ENCODE measurements around the gene SLC12A5.

Gene SLC12A5

GRCh38 chr20:46027245-46027853 is 1.7 kb upstream of the SLC12A5 start:
- DNase-seq (ENCODE audit: low read depth, low spot score): no peak

- DNase-seq (ENCODE audit: low read depth, low spot score): no peak
These were observed 905 bp upstream of the SLC12A5 start for GRCh38 chr20:46028110-46028509.

- DNase-seq (ENCODE audit: low read depth, low spot score): no peak
These were observed 1.4 kb downstream of the SLC12A5 start for GRCh38 chr20:46030284-46031013.

GRCh38 chr20:46031014-46031569 is 2.1 kb downstream of the SLC12A5 start:
- no peak for DNase-seq (ENCODE audit: low read depth, low spot score)

- no peak for DNase-seq (ENCODE audit: low read depth, low spot score)
These were observed 2.8 kb downstream of the SLC12A5 start for GRCh38 chr20:46031701-46032254.

GRCh38 chr20:46034039-46034438 is 5.0 kb downstream of the SLC12A5 start:
- DNase-seq (ENCODE audit: low read depth, low spot score): no peak

GRCh38 chr20:46035253-46035652 is 6.2 kb downstream of the SLC12A5 start:
- no peak for DNase-seq (ENCODE audit: low read depth, low spot score)

GRCh38 chr20:46035713-46036112 is 6.7 kb downstream of the SLC12A5 start:
- DNase-seq (ENCODE audit: low read depth, low spot score): no peak

GRCh38 chr20:46036370-46036769 is 7.4 kb downstream of the SLC12A5 start:
- no peak for DNase-seq (ENCODE audit: low read depth, low spot score)

- DNase-seq (ENCODE audit: low read depth, low spot score): no peak
These were observed 8.0 kb downstream of the SLC12A5 start for GRCh38 chr20:46037036-46037435.

- no peak for DNase-seq (ENCODE audit: low read depth, low spot score)
These were observed 12.0 kb downstream of the SLC12A5 start for GRCh38 chr20:46040902-46041535.

GRCh38 chr20:46043556-46043955 is 14.5 kb downstream of the SLC12A5 start:
- no peak for DNase-seq (ENCODE audit: low read depth, low spot score)

GRCh38 chr20:46044896-46045295 is 15.9 kb downstream of the SLC12A5 start:
- no peak for DNase-seq (ENCODE audit: low read depth, low spot score)

GRCh38 chr20:46046588-46047310 is 17.7 kb downstream of the SLC12A5 start:
- DNase-seq (ENCODE audit: low read depth, low spot score): no peak

GRCh38 chr20:46047821-46048220 is 18.8 kb downstream of the SLC12A5 start:
- DNase-seq (ENCODE audit: low read depth, low spot score): no peak

- DNase-seq (ENCODE audit: low read depth, low spot score): no peak
These were observed 20.2 kb downstream of the SLC12A5 start for GRCh38 chr20:46049190-46049589.

- no peak for DNase-seq (ENCODE audit: low read depth, low spot score)
These were observed 20.8 kb downstream of the SLC12A5 start for GRCh38 chr20:46049815-46050214.

- DNase-seq (ENCODE audit: low read depth, low spot score): no peak
These were observed 21.4 kb downstream of the SLC12A5 start for GRCh38 chr20:46050444-46050843.

- no peak for DNase-seq (ENCODE audit: low read depth, low spot score)
These were observed 21.9 kb downstream of the SLC12A5 start for GRCh38 chr20:46050885-46051284.

- DNase-seq (ENCODE audit: low read depth, low spot score): no peak
These were observed 22.7 kb downstream of the SLC12A5 start for GRCh38 chr20:46051556-46052308.

GRCh38 chr20:46053416-46053815 is 24.4 kb downstream of the SLC12A5 start:
- DNase-seq (ENCODE audit: low read depth, low spot score): no peak
